OCI-LY1 (cell line): Measurements from ENCODE around the gene DPP6.

Experiments
- H2AFZ ChIP-seq: fragments of 200-600 bp; sonication (generic), shearing (Covaris generic); 2 replicates; pipeline ENCODE4 v1.6.0; 2014; ENCODE audit warnings: antibody characterized with exemption, mild to moderate bottlenecking, low read length
- H3F3A ChIP-seq: fragments of 200-600 bp; sonication (generic), shearing (Covaris generic); 2 replicates; pipeline ENCODE4 v1.6.0; 2014; ENCODE audit warnings: mild to moderate bottlenecking, antibody characterized with exemption, low read length, moderate library complexity; ENCODE audit not compliant: insufficient read depth
- H3K27ac ChIP-seq: fragments of 200-600 bp; sonication (generic); 2 replicates; pipeline ENCODE4 v1.5.1; 2014; ENCODE audit warnings: low read length, mixed run types, mild to moderate bottlenecking, low read depth; ENCODE audit not compliant: poor library complexity, severe bottlenecking
- H3K27me3 ChIP-seq: fragments of 200-600 bp; sonication (generic); 2 replicates; pipeline ENCODE4 v1.6.0; 2014; ENCODE audit warnings: antibody characterized with exemption, mild to moderate bottlenecking, low read length, moderate library complexity; ENCODE audit not compliant: insufficient read depth
- H3K36me3 ChIP-seq: fragments of 200-600 bp; sonication (generic); 2 replicates; pipeline ENCODE4 v1.6.1; 2014; ENCODE audit warnings: mild to moderate bottlenecking, antibody characterized with exemption, low read length, moderate library complexity, mixed read lengths; ENCODE audit not compliant: insufficient read depth
- H3K4me1 ChIP-seq: fragments of 200-600 bp; sonication (generic); 2 replicates; pipeline ENCODE4 v1.5.1; 2014; ENCODE audit warnings: mild to moderate bottlenecking, low read length, moderate library complexity; ENCODE audit not compliant: insufficient read depth, severe bottlenecking
- H3K4me2 ChIP-seq: fragments of 200-600 bp; sonication (generic), shearing (Covaris generic); 2 replicates; pipeline ENCODE4 v1.6.1; 2014; ENCODE audit warnings: low read length
- H3K4me3 ChIP-seq: fragments of 200-600 bp; sonication (generic); 2 replicates; pipeline ENCODE4 v1.5.1; 2014; ENCODE audit warnings: low read length, low read depth, mild to moderate bottlenecking, mixed read lengths; ENCODE audit not compliant: poor library complexity, severe bottlenecking
- H3K79me2 ChIP-seq: fragments of 200-600 bp; shearing (Covaris generic); 2 replicates; pipeline ENCODE4 v1.6.1; 2016; ENCODE audit warnings: mixed run types, low read length, mixed read lengths; ENCODE audit not compliant: insufficient read depth
- H3K9ac ChIP-seq: fragments of 200-600 bp; sonication (generic), shearing (Covaris generic); 2 replicates; pipeline ENCODE4 v1.6.1; 2014; ENCODE audit warnings: mild to moderate bottlenecking, low read length, mixed read lengths
- H3K9me2 ChIP-seq: fragments of 200-600 bp; sonication (generic), shearing (Covaris generic); 2 replicates; pipeline ENCODE4 v1.6.1; 2014; ENCODE audit warnings: low read depth, mild to moderate bottlenecking, low read length, mixed read lengths
- H3K9me3 ChIP-seq: fragments of 200-600 bp; shearing (Covaris generic); 2 replicates; pipeline ENCODE4 v1.6.1; 2014; ENCODE audit warnings: low read length, mixed read lengths
- H4K20me1 ChIP-seq: fragments of 200-600 bp; sonication (generic), shearing (Covaris generic); 2 replicates; pipeline ENCODE4 v1.6.0; 2016; ENCODE audit warnings: mild to moderate bottlenecking, low read length; ENCODE audit not compliant: insufficient read depth
- EZH2 ChIP-seq: fragments of 200-600 bp; sonication (generic), shearing (Covaris generic); IDR thresholded peaks from 2 replicates; pipeline ENCODE4 v1.8.0; 2017; ENCODE audit warnings: borderline replicate concordance, mixed run types, mild to moderate bottlenecking, antibody characterized with exemption, low read length, moderate library complexity, mixed read lengths
- TF ChIP-seq, protein P1 (sequence below): fragments of 200-600 bp; sonication (generic), shearing (Covaris generic); IDR thresholded peaks from 2 replicates; pipeline ENCODE4 v1.5.1; 2017; ENCODE audit warnings: mild to moderate bottlenecking, antibody characterized with exemption, low read length, moderate library complexity, mixed read lengths

DPP6 gene

DNA sequence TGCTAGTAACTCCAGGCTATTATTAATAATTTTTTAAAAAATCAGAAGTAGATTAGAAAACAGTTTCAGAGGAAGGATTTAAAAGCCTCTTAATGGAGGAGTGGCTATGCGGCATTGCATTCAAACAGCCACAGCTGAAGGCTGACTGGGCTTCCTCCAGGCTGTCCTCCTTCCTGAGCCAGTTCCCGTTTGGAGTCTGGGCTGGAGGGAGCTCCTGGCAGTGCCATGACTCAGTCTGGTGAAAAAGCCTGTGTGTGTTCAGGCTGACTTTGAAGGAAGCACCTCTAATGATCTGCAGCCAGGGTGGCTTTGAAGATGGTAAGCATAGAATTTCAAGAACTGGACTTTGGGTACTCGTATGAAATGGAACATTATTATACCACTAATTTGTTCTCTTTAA lies 134.6 kb downstream of the DPP6 start:
- no peak overlapping the region for H3K9ac ChIP-seq
- H2AFZ ChIP-seq, result no peak overlapping the region
- no peaks in the 10 kb centered on the region for H3K79me2 ChIP-seq
- no peak overlapping the region for H3K4me3 ChIP-seq
- no peaks in the 10 kb centered on the region for H3K36me3 ChIP-seq
- no peak overlapping the region for H3K27ac ChIP-seq
- no peaks in the 10 kb centered on the region for H4K20me1 ChIP-seq
- H3K27me3 ChIP-seq, result no peaks in the 10 kb centered on the region
- no peak overlapping the region for H3K4me2 ChIP-seq
- 0 out of 2 replicates have a peak, but pooled peaks cover 3% of the 10 kb centered on the region for H3F3A ChIP-seq
- H3K9me2 ChIP-seq, result no peaks in the 10 kb centered on the region
- TF ChIP-seq EZH2, result no peak
- TF ChIP-seq, protein P1, sequence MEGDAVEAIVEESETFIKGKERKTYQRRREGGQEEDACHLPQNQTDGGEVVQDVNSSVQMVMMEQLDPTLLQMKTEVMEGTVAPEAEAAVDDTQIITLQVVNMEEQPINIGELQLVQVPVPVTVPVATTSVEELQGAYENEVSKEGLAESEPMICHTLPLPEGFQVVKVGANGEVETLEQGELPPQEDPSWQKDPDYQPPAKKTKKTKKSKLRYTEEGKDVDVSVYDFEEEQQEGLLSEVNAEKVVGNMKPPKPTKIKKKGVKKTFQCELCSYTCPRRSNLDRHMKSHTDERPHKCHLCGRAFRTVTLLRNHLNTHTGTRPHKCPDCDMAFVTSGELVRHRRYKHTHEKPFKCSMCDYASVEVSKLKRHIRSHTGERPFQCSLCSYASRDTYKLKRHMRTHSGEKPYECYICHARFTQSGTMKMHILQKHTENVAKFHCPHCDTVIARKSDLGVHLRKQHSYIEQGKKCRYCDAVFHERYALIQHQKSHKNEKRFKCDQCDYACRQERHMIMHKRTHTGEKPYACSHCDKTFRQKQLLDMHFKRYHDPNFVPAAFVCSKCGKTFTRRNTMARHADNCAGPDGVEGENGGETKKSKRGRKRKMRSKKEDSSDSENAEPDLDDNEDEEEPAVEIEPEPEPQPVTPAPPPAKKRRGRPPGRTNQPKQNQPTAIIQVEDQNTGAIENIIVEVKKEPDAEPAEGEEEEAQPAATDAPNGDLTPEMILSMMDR, result no peak
- no peaks in the 10 kb centered on the region for H3K9me3 ChIP-seq
- H3K4me1 ChIP-seq, result no peaks in the 10 kb centered on the region

DNA sequence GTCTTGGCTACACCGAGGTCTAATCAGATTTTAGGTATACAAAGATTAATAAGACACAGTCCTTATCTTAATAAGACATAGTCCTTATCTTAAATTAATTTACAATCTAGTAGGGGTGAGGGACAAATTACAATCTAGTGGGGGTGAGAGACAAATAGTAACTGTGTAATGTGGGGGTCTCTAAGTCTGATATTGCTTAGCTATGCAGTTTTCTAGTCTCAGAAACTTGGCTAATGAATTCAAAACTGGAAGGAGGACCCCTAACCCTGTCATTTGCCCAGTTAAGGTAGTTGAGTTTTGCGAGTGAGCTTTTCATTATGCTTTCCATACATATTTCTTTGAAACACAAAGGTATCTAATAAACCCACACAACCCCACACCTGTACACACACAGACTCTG lies 136.1 kb downstream of the DPP6 start:
- no peak overlapping the region for H3K4me3 ChIP-seq
- no peak overlapping the region for H3K9ac ChIP-seq
- no peaks in the 10 kb centered on the region for H3K36me3 ChIP-seq
- H3K4me2 ChIP-seq, result no peak overlapping the region
- H3K27ac ChIP-seq, result no peak overlapping the region
- H3K9me3 ChIP-seq, result no peaks in the 10 kb centered on the region
- H3F3A ChIP-seq, result 0 out of 2 replicates have a peak, but pooled peaks cover 3% of the 10 kb centered on the region
- H3K9me2 ChIP-seq, result no peaks in the 10 kb centered on the region
- H2AFZ ChIP-seq, result no peak overlapping the region
- no peaks in the 10 kb centered on the region for H4K20me1 ChIP-seq
- TF ChIP-seq EZH2, result no peak
- TF ChIP-seq, protein P1, result no peak
- H3K4me1 ChIP-seq, result no peaks in the 10 kb centered on the region
- H3K79me2 ChIP-seq, result no peaks in the 10 kb centered on the region
- no peaks in the 10 kb centered on the region for H3K27me3 ChIP-seq

DNA sequence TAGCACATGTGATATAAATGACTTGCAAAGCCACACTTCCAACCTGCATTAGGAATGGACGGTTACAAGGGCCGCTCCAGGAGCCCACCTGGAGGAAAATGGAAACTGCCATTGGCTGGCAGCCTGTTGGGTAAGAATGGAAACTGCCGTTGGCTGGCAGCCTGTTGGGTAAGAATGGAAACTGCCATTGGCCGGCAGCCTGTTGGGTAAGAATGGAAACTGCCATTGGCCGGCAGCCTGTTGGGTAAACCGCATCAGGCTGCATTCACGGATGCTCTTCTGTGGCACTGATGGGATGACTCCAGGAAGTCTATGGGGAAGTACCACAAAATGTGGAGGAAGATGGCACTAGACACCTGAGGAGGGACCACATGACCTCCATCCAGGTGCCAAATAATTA lies 143.1 kb downstream of the DPP6 start:
- TF ChIP-seq, protein P1, result no peak
- no peak for TF ChIP-seq EZH2
- Histone ChIP-seq H3K4me1 (no peaks in the 10 kb centered on the region), H4K20me1 (no peaks in the 10 kb centered on the region), H3K4me2 (no peak overlapping the region), H3K36me3 (no peaks in the 10 kb centered on the region), H3K9ac (no peak overlapping the region), H3F3A (0 out of 2 replicates have a peak, but pooled peaks cover 3% of the 10 kb centered on the region), H3K27ac (no peak overlapping the region), H2AFZ (no peak overlapping the region), H3K27me3 (no peaks in the 10 kb centered on the region), H3K4me3 (no peak overlapping the region), H3K9me2 (no peaks in the 10 kb centered on the region), H3K79me2 (no peaks in the 10 kb centered on the region), H3K9me3 (no peaks in the 10 kb centered on the region)
